PFSK-1 (cell line): Measurements from ENCODE around the gene ELP2.

Source experiments
- FOXP2 ChIP-seq: optimal IDR thresholded peaks from 2 replicates; pipeline ENCODE3; 2011; ENCODE audit warnings: borderline replicate concordance, control low read depth, inconsistent platforms; ENCODE audit not compliant: insufficient read depth; ENCODE audit errors: extremely low read length, extremely low read depth
- POLR2AphosphoS5 ChIP-seq: IDR thresholded peaks from 2 replicates; pipeline ENCODE4 v1.6.1; 2012; ENCODE audit warnings: low read depth, mild to moderate bottlenecking, control low read depth, low read length, moderate library complexity
- TAF1 ChIP-seq: IDR thresholded peaks from 2 replicates; pipeline ENCODE4 v1.6.1; 2012; ENCODE audit warnings: low read length, control low read depth, borderline replicate concordance; ENCODE audit not compliant: insufficient read depth
- TF ChIP-seq, protein P1 (sequence below), 2 experiments: IDR thresholded peaks; 2 replicates each; pipeline versions ENCODE4 v1.6.1 to v1.8.0; 2011 to 2012; ENCODE audit warnings: low read depth in 2 of 2, low read length in 2 of 2, control low read depth in 1 of 2, inconsistent platforms in 1 of 2, mild to moderate bottlenecking in 1 of 2, moderate library complexity in 1 of 2; ENCODE audit not compliant: insufficient read depth in 1 of 2

DNA sequence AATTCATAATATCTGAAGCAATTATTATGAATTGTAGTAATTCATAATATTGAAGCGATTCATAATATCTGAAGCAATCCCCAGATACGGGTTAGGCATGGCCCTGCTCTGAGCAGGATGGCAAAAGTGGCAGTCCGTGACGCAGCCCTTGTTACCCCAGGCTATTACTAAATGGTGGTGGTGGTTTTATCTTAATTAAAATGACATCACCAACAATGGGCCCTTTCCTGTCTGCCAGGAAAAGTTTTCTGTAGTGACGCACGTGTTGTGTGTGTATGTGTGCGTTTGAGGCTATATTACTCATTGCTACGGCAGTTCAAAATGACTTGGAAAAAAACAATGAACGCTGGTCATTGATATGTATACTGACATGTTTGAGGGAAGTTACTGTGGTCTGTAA lies 47.0 kb downstream of the ELP2 start:
- TF ChIP-seq FOXP2 (no peak), TAF1 (no peak), POLR2AphosphoS5 (no peak)
- TF ChIP-seq, protein P1, sequence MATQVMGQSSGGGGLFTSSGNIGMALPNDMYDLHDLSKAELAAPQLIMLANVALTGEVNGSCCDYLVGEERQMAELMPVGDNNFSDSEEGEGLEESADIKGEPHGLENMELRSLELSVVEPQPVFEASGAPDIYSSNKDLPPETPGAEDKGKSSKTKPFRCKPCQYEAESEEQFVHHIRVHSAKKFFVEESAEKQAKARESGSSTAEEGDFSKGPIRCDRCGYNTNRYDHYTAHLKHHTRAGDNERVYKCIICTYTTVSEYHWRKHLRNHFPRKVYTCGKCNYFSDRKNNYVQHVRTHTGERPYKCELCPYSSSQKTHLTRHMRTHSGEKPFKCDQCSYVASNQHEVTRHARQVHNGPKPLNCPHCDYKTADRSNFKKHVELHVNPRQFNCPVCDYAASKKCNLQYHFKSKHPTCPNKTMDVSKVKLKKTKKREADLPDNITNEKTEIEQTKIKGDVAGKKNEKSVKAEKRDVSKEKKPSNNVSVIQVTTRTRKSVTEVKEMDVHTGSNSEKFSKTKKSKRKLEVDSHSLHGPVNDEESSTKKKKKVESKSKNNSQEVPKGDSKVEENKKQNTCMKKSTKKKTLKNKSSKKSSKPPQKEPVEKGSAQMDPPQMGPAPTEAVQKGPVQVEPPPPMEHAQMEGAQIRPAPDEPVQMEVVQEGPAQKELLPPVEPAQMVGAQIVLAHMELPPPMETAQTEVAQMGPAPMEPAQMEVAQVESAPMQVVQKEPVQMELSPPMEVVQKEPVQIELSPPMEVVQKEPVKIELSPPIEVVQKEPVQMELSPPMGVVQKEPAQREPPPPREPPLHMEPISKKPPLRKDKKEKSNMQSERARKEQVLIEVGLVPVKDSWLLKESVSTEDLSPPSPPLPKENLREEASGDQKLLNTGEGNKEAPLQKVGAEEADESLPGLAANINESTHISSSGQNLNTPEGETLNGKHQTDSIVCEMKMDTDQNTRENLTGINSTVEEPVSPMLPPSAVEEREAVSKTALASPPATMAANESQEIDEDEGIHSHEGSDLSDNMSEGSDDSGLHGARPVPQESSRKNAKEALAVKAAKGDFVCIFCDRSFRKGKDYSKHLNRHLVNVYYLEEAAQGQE (IDR thresholded peaks at IDR 0.05; ENCODE audit: insufficient read depth in 1 of 2, low read depth in 2 of 2, low read length in 2 of 2) = no peak
